IMR-90 (cell line): ENCODE data around the gene POLR2M. TPM values are rescaled to one million over a fixed set of nuclear protein-coding genes. Genes with fewer than 3 reads are reported as not detected.

Source experiments
- ATAC-seq: fragments of 200-7000 bp; cut with Tn5 transposase; 2 replicates; pipeline ENCODE4 v1.9.1; 2020; ENCODE audit warnings: low read depth, mild to moderate bottlenecking, moderate library complexity
- BruUV-seq: library from RNA; stranded (reverse); fragments of 400-500 nt; replicated peaks from 2 replicates; lab custom pipeline; 2021; lab: Mats Ljungman, UMichigan
- CTCF ChIA-PET: fragments of 300-600 bp; formaldehyde crosslinking; extraction: SDS; loops from one replicate; lab custom pipeline; 2021; ENCODE audit warnings: antibody characterized with exemption; lab: Yijun Ruan, JAX
- POLR2A ChIA-PET: fragments of 300-600 bp; sonication (Branson Sonifier 250); formaldehyde crosslinking; loops from one replicate; lab custom pipeline; 2022; ENCODE audit warnings: antibody characterized with exemption; ENCODE audit not compliant: unreplicated experiment; lab: Charles Lee
- DNase-seq: peaks from one replicate; pipeline ENCODE4 v3.0.0; 2013
- H2AFZ ChIP-seq: replicated peaks from 2 replicates; pipeline ENCODE3; 2013; ENCODE audit warnings: low read length, mild to moderate bottlenecking; ENCODE audit not compliant: poor library complexity
- H2AK5ac ChIP-seq: 2 replicates; pipeline ENCODE4 v1.6.1; 2013; ENCODE audit warnings: low read depth, low read length, inconsistent platforms
- H2AK9ac ChIP-seq: replicated peaks from 2 replicates; pipeline ENCODE3; 2013; ENCODE audit warnings: mild to moderate bottlenecking, low read depth, low read length, moderate library complexity; ENCODE audit not compliant: poor library complexity
- H2BK120ac ChIP-seq: 2 replicates; pipeline ENCODE4 v1.6.1; 2013; ENCODE audit warnings: low read depth, low read length, inconsistent platforms
- H2BK15ac ChIP-seq: 3 replicates; pipeline ENCODE4 v1.6.1; 2013; ENCODE audit warnings: low read depth, low read length, inconsistent platforms
- H2BK20ac ChIP-seq: 2 replicates; pipeline ENCODE4 v1.6.1; 2013; ENCODE audit warnings: low read depth, mild to moderate bottlenecking, inconsistent platforms, low read length, moderate library complexity
- H2BK5ac ChIP-seq: 2 replicates; pipeline ENCODE4 v1.6.1; 2013; ENCODE audit warnings: mild to moderate bottlenecking, low read depth, low read length, inconsistent platforms; ENCODE audit not compliant: poor library complexity, severe bottlenecking
- H3K14ac ChIP-seq: replicated peaks from 2 replicates; pipeline ENCODE4 v1.6.1; 2013; ENCODE audit warnings: low read depth, low read length, inconsistent platforms
- H3K18ac ChIP-seq: 2 replicates; pipeline ENCODE4 v1.6.1; 2013; ENCODE audit warnings: low read depth, low read length, control low read depth
- H3K23ac ChIP-seq: 2 replicates; pipeline ENCODE4 v1.6.1; 2013; ENCODE audit warnings: low read depth, low read length, inconsistent platforms
- H3K27ac ChIP-seq: 2 replicates; pipeline ENCODE4 v1.5.1; 2013; ENCODE audit warnings: mild to moderate bottlenecking, control low read depth, low read length; ENCODE audit not compliant: insufficient read depth
- H3K27me3 ChIP-seq: 2 replicates; pipeline ENCODE4 v1.6.1; 2013; ENCODE audit warnings: low read length; ENCODE audit not compliant: control insufficient read depth, insufficient read depth
- H3K36me3 ChIP-seq: 2 replicates; pipeline ENCODE4 v1.6.1; 2013; ENCODE audit warnings: low read length, mixed read lengths; ENCODE audit not compliant: control insufficient read depth, insufficient read depth
- H3K4ac ChIP-seq: 2 replicates; pipeline ENCODE4 v1.6.1; 2013; ENCODE audit warnings: low read depth, low read length, inconsistent platforms
- H3K4me1 ChIP-seq: 2 replicates; pipeline ENCODE4 v1.6.1; 2013; ENCODE audit warnings: low read length, mixed read lengths; ENCODE audit not compliant: control insufficient read depth, insufficient read depth
- H3K4me2 ChIP-seq: 2 replicates; pipeline ENCODE4 v1.6.1; 2013; ENCODE audit warnings: low read depth, mild to moderate bottlenecking, control low read depth, low read length, moderate library complexity
- H3K4me3 ChIP-seq: 2 replicates; pipeline ENCODE4 v1.5.1; 2013; ENCODE audit warnings: low read depth, mild to moderate bottlenecking, control low read depth, low read length, moderate library complexity; ENCODE audit not compliant: insufficient read depth
- H3K56ac ChIP-seq: 2 replicates; pipeline ENCODE4 v1.6.1; 2013; ENCODE audit warnings: low read length, inconsistent platforms; ENCODE audit not compliant: insufficient read depth; ENCODE audit errors: extremely low read depth
- H3K79me1 ChIP-seq, 2 experiments: 2 replicates each; pipeline ENCODE4 v1.6.1; 2013; ENCODE audit warnings: low read length in 2 of 2, inconsistent platforms in 1 of 2, low read depth in 1 of 2
- H3K9ac ChIP-seq: 2 replicates; pipeline ENCODE4 v1.6.1; 2013; ENCODE audit warnings: low read depth, low read length, control low read depth
- H3K9me1 ChIP-seq: 2 replicates; pipeline ENCODE4 v1.6.1; 2013; ENCODE audit warnings: low read length, inconsistent platforms; ENCODE audit not compliant: insufficient read depth
- H3K9me3 ChIP-seq: 2 replicates; pipeline ENCODE4 v1.6.1; 2013; ENCODE audit warnings: low read length; ENCODE audit not compliant: control insufficient read depth, insufficient read depth
- H4K20me1 ChIP-seq: 2 replicates; pipeline ENCODE4 v1.6.1; 2013; ENCODE audit warnings: low read length, inconsistent platforms; ENCODE audit not compliant: insufficient read depth
- H4K5ac ChIP-seq: 2 replicates; pipeline ENCODE4 v1.6.1; 2013; ENCODE audit warnings: mild to moderate bottlenecking, low read depth, low read length, control low read depth
- H4K8ac ChIP-seq, 2 experiments: 2 replicates each; pipeline ENCODE4 v1.6.1; 2013; ENCODE audit warnings: low read depth in 2 of 2, low read length in 2 of 2, control low read depth in 1 of 2, inconsistent platforms in 1 of 2
- H4K91ac ChIP-seq: 2 replicates; pipeline ENCODE4 v1.6.1; 2013; ENCODE audit warnings: low read depth, low read length, inconsistent platforms; ENCODE audit not compliant: insufficient read depth
- CEBPB ChIP-seq: IDR thresholded peaks from 2 replicates; pipeline ENCODE4 v1.6.1; 2012; ENCODE audit warnings: low read depth, low read length, improper control_type of control experiment
- CHD1 ChIP-seq: IDR thresholded peaks from 2 replicates; pipeline ENCODE4 v1.6.1; 2012; ENCODE audit warnings: low read depth, low read length, improper control_type of control experiment
- MAZ ChIP-seq: IDR thresholded peaks from 2 replicates; pipeline ENCODE4 v1.6.1; 2012; ENCODE audit warnings: low read depth, mild to moderate bottlenecking, low read length, improper control_type of control experiment, moderate library complexity, borderline replicate concordance
- NFE2L2 ChIP-seq: fragments of 150-350 bp; IDR thresholded peaks from 2 replicates; pipeline ENCODE4 v1.6.1; 2016; ENCODE audit warnings: low read depth, mild to moderate bottlenecking, low read length
- POLR2A ChIP-seq: IDR thresholded peaks from 2 replicates; pipeline ENCODE4 v1.6.1; 2012; ENCODE audit warnings: mild to moderate bottlenecking, low read depth, low read length
- RAD21 ChIP-seq: IDR thresholded peaks from 2 replicates; pipeline ENCODE4 v1.6.1; 2012; ENCODE audit warnings: low read length, improper control_type of control experiment
- RCOR1 ChIP-seq: IDR thresholded peaks from 2 replicates; pipeline ENCODE4 v1.6.1; 2012; ENCODE audit warnings: mild to moderate bottlenecking, low read length, improper control_type of control experiment; ENCODE audit not compliant: insufficient replicate concordance
- RFX5 ChIP-seq: IDR thresholded peaks from 2 replicates; pipeline ENCODE4 v1.8.0; 2012; ENCODE audit warnings: low read depth, mild to moderate bottlenecking, low read length, moderate library complexity
- SMC3 ChIP-seq: fragments of 150-350 bp; IDR thresholded peaks from 2 replicates; pipeline ENCODE4 v1.6.1; 2016; ENCODE audit warnings: low read depth, mild to moderate bottlenecking, antibody characterized with exemption, low read length, moderate library complexity
- USF2 ChIP-seq: fragments of 150-350 bp; IDR thresholded peaks from 2 replicates; pipeline ENCODE4 v1.6.1; 2017; ENCODE audit warnings: mild to moderate bottlenecking, antibody characterized with exemption, low read length, low read depth
- whole genome bisulfite sequencing, 2 experiments: methylation state at CpG; one replicate each; pipeline versions ENCODE4 v1.1.5 to v1.1.7; 2013; ENCODE audit warnings: missing lambda C conversion rate in 2 of 2; ENCODE audit not compliant: insufficient read length in 1 of 2; ENCODE audit errors: extremely low coverage in 2 of 2; 5-methylcytosine and 5-hydroxymethylcytosine counted together
- dilution Hi-C: fragments of 300-500 bp; cut with HindIII; formaldehyde crosslinking; loops from one replicate; pipeline ENCODE4 v1.14.3; 2018; ENCODE audit warnings: low sequenced_read_pairs; ENCODE audit not compliant: unreplicated experiment
- in situ Hi-C: fragments of 300-500 bp; cut with MboI; formaldehyde crosslinking; loops from 3 replicates; pipeline ENCODE4 v1.14.3; 2019; ENCODE audit warnings: low sequenced_read_pairs, inconsistent platforms, mixed read lengths
- intact Hi-C: fragments of 100-400 bp; cut with micrococcal nuclease; formaldehyde crosslinking; loops from 2 replicates; pipeline ENCODE4 v1.10.0; 2022
- polyA plus RNA-seq, 3 experiments: library from polyadenylated mRNA; depleted of rRNA; stranded (reverse); fragments of >200 nt; gene quantifications; 2 replicates each; pipeline ENCODE4 v1.2.3, GENCODE V29; 2012; ENCODE audit warnings: low replicate concordance in 1 of 3
- total RNA-seq: library from RNA; depleted of rRNA; stranded (reverse); fragments of >200 nt; gene quantifications from 2 replicates; pipeline ENCODE4 v1.2.3, GENCODE V29; 2012

POLR2M gene
- total and polyA plus RNA-seq, 2 of the 4 experiments (the other 2 are of a cell fraction): 60.8 to 117 TPM

GRCh38 chr15:57761562-57761961, 55.0 kb downstream of the POLR2M start:
- H3K23ac ChIP-seq: no peak overlapping the region
- H3K56ac ChIP-seq: no peak overlapping the region
- H3K9me3 ChIP-seq: no peaks in the 10 kb centered on the region
- BruUV-seq: no TSS peak
- H4K91ac ChIP-seq: no peak overlapping the region
- CTCF ChIA-PET: interaction anchor here (1.7 kb wide), 1 partner anchor 10 kb away, joined by 7 read pairs; no protein-coding TSS in a partner anchor
- POLR2A ChIA-PET: no interaction called here
- no peak overlapping the region for H2BK120ac ChIP-seq
- no peaks in the 10 kb centered on the region for H3K79me1 ChIP-seq
- in situ Hi-C loops: no loop called here
- no peak overlapping the region for H3K27ac ChIP-seq
- no peak overlapping the region for H3K4me3 ChIP-seq
- H2AK9ac ChIP-seq: no peak overlapping the region
- TF ChIP-seq NFE2L2: no peak
- TF ChIP-seq POLR2A: no peak
- no peak for TF ChIP-seq USF2
- TF ChIP-seq RFX5: no peak
- TF ChIP-seq CEBPB: no peak
- no peak for TF ChIP-seq SMC3
- no peak for TF ChIP-seq CHD1
- TF ChIP-seq RAD21: no peak
- no peak for TF ChIP-seq MAZ
- no peak for TF ChIP-seq RCOR1
- no peak overlapping the region for H3K4me2 ChIP-seq
- H3K36me3 ChIP-seq: no peaks in the 10 kb centered on the region
- no CpG with 5 or more reads among the region's 1 CpG for WGBS, 2 experiments
- no peak overlapping the region for H4K8ac ChIP-seq
- H2BK15ac ChIP-seq: no peak overlapping the region
- ATAC-seq (no peak), DNase-seq (no peak)
- no peak overlapping the region for H3K4ac ChIP-seq
- H3K14ac ChIP-seq: no peak overlapping the region
- no peaks in the 10 kb centered on the region for H3K9me1 ChIP-seq
- peaks cover 5% of the 10 kb centered on the region for H3K27me3 ChIP-seq
- no peak overlapping the region for H3K9ac ChIP-seq
- no peak overlapping the region for H3K18ac ChIP-seq
- no peaks in the 10 kb centered on the region for H4K20me1 ChIP-seq
- dilution Hi-C loops: no loop called here
- intact Hi-C loops: no loop called here
- no peak overlapping the region for H2BK5ac ChIP-seq
- no peak overlapping the region for H2BK20ac ChIP-seq
- no peak overlapping the region for H4K5ac ChIP-seq
- H3K4me1 ChIP-seq: no peaks in the 10 kb centered on the region
- H2AFZ ChIP-seq: no peak overlapping the region
- no peak overlapping the region for H2AK5ac ChIP-seq
